COLO668 (cell line): ENCODE results near the gene UBASH3B.

ENCODE experiments used
- DNase-seq: peaks from one replicate; lab custom pipeline; 2025; ENCODE audit not compliant: unreplicated experiment; lab: John Stamatoyannopoulos, UW

The UBASH3B gene

DNA sequence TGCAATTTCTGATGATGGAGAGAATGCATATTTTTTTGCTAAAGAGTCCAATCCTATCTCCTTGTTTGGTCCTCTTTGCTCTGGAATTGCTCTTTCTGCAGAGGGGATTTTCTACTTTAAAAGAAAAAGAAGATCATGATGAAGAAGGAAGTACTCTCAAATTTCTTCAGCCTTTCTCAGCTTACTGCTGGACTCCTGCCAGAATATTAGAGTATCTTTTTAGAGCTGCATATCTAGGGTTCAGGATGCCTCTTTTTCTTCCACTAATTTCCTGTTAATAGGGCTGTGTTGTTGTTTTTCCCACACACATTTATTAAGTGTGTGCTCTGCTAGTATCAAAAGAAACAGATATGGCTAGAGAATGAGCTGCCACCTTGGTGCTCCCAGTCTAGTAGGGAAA is 18.2 kb downstream of the UBASH3B start:
- DNase-seq, result no peak

DNA sequence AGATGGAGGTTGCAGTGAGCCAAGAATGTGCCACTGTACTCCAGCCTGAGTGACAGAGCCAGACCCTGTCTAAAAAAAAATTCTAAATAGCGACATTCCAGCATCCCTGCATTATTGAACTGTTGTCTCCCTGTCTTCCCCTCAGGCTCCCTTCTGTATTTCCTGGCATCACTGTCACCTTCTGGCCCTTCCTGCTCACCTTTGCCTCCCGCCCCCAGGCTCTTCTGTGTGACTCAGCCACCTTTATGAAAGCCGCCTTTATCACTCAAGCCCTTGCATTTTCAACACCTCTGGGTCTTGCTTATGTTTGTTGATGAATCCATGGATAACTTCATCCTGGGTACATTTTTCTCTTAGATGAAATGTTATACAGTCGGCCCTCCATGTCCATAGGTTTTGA is 21.1 kb downstream of the UBASH3B start:
- no peak for DNase-seq

DNA sequence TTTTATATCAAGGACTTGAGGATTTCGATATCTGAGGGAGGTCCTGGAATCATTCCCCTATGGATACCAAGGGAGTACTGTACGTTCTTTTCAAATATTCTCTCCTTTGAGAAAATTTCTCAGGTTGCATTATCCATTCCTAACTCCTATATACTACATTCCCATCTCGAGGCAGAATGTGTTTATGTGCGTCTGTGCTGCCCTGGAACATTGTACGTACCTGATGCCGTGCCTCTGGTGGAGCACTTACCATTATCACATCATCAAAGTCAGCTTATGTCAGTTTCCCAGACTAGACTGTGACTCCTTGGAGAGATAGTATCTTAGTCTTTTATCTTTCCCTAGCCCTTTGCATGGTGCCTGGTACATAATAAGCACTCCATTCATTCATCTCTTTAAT is 21.7 kb downstream of the UBASH3B start:
- DNase-seq, result no peak

DNA sequence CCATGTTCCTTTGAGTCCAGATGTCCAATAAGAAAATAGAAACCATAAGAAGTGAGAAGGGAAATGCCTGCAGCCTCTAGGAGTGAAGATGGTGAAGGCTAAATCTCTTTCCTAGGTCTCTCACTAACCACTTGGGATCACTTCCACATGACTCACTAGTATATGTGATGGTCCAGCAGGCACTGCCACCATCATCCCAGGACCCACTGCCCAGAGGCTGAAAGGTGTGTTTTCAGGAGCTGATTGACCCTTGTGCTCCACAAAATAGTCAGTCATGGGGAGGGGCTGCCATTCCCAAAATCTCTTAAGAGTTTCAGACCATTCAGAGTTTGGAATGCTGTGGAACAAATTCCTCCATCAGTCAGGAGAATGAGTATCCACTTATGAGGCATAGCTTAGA is 22.9 kb downstream of the UBASH3B start:
- DNase-seq, result no peak

DNA sequence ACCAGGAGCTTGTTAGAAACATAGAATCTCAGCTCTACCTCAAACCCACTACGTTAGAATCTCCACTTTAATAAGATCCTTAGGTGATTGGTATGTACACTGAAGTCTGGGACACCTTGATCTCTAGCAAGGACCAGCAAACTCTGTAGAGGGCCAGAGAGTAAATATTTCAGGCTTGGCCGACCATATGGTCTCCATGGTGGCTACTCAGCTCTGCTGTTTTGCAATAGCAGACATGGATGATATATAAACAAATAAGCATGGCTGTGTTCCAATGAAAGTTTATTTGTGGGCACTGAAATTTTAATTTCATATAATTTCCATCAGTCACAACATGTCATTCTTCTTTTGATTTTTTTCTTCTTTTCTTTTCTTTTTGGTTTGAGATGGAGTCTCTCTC is 23.9 kb downstream of the UBASH3B start:
- no peak for DNase-seq

DNA sequence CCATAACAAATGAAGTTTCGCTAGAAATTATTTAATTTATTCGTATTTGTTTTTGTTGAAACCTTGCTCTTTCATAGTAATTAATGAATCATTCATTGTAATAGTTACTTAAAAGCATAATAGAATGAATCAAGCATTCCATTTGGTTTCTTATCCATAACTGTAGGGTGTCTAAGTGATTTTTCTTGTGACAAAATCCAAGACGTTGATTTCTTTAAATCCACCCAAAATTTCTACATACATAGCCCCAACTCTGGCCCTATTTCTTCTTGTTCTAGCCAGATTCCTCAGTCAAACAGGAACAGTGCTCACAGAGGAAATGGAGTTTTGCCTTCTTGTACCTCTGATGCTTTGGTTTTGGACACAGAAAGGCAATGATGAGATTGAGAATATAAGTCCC is 25.5 kb downstream of the UBASH3B start:
- DNase-seq, result no peak

DNA sequence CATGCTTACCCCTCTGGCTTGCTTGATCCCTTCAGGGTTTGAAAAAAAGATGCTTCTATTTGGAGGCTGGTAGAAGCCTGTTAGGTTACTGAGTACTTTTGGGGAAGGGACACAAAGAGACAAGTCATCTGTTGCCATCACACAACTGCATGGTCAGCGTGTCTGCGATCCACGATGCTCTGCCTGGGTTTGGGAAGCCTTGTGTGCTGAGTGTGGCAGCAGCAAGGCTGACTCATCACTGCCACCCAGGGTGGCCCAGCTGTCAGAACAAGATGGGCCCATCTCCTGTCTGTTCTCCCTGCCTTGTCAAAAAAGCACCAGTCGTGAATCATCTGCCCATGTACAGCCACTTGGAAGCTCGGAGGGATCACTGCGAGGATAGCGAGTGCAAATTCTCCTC is 26.2 kb downstream of the UBASH3B start:
- DNase-seq, result no peak

DNA sequence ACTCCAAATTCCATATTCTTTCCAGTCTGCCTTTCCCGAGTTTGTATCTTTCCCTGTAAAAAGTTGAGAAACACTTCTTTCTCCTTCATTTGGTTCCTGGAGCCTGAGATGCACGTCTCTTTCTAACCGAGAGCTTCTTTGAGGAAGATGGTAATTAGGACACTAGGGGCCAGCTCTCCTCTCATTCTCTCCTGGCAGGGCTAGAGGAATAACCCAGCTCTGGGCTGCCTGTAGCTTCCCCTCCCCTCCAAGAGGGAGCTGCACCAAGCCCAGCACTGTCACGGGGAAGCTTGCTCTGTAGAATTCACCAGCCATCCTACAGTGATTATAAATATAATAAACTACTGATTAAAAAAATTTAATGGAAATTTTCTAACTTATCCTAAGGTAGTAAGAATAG is 26.9 kb downstream of the UBASH3B start:
- no peak for DNase-seq

DNA sequence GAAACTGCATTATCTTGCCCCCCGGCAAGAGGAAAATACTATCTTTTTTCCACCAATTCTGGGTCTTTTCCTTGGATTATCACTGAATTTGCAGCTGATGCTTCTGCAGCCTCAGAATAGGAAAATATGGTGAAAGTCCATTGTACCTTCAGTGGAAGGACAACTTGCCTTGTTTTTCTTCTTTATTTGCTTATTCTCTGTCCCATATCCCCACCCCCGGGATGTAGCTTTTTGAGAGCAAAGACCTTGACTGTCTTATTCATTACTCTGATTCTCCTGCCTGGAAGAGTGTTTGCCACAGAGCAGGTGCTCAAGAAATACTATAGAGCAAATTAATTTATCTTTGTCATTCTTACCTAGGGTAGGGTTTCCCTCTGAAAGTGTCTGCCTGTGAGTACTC is 29.5 kb downstream of the UBASH3B start:
- no peak for DNase-seq

DNA sequence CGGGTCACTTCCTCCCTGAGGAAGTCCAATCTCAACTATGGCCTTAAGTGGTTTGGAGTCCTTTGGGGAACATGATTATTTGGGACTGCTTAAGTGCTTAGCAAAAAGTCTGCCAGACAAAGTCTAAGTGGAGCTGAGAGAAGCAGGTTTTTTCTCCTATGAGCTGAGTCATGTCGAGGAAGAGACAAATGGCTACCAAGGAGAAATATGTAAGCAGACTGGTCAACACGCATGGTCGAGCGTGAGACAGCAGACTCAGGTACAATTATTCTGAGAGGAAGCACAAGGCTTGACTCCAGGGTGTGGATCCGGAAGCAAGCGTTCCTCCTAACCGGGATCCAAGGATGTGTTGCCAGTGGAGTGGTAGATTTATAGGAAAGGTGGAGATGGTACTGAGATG is 30.6 kb downstream of the UBASH3B start:
- DNase-seq, result no peak

DNA sequence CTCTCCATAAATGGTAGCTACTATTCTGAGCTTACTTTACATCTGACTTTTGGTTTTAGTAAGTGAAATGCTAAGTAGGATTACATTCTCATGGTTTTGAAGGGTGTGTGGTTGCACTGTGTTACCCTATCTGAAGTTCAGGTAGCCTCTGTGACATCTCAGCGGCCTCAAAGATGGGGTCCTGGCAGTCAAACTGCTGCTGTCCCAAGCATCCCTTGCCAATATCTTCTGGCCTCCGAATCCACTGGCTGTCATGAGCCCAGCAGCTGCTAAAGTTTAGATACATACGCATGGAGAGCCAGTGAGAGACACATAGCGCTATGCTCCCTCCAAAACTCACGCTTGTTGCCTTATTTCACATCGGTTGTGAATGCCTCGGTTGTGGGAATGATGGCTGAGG is 34.9 kb downstream of the UBASH3B start:
- no peak for DNase-seq

DNA sequence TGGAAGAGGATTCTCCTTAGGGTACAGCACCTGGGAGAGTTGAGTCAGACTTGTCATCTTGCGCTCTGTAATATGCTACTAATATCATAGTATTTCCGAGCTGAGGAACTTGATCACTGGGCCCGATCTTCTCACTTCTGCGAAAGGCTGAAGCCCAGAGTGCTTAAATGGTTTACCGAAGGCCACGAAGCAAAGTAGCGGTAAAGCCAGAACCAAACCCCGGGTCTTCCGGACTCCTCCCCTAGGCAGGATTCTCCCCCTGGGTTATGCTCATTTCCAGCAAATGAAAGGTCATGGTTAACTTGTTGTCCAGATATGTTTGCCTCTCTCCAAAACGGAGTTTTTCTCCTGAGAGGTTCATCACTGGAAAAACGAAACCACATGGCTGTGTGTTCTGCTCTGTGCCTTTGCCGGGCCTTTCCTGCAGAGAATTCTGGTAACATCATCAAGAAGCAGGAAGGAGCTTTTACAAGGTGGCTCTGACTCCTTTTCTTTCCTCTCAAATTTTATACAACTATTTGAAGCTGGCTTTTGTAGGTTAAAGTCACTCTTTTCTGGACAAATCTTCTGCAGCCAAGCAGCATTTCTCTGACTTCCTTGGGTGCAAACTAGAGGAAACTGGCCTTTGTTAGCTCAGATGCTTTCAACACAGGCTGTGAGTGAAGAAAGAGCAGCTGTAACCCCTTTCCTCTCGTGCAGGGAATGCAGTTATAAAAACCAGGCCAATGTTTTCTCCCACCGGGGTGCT is 35.5 kb downstream of the UBASH3B start:
- DNase-seq, result no peak

DNA sequence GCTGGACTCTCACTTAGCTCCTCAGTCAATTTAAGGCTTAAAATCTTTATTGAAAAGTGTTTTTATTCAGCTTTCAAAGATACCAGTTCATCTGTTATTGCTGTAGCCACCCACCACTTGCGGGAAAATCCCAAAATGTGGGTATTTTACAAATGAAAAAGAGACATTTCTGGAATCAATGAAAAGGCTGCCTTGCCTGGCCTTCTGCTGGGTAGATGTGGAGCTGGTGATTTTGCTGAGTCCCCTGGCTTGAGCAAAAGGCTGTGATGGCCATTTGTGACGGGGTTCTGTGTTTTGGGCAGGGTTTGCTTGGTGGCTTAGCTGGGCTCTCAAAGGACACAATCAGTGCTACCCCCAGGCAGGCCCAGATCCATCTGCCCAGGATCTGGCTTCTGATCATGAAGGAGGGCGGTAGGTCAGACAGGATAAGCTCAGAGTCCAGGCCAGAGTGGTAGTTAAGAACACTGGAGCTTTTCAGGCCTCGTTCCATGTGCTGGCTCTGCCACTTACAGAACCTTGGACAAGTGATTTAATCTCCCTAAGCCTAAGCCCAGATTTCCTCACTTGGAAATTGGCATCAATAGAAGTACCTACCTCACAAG is 36.1 kb downstream of the UBASH3B start:
- no peak for DNase-seq

DNA sequence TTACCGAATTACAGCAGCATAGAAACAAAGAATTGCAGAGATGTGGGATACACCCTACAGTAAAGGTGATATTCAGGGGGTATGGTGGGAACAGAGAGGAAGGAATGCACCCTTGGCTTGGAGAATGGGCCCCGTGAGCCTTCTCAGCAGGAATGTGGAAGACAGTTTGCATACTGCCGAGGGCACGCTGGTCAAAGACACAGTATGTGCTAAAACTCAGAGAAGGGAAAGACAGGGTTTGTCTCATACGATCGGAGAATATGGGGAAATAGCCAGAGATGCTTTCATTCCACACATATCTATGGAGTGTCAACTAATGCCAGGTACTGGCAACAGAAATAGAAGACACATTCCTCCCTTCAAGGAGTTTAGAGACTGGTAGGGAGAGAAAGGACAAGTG is 36.9 kb downstream of the UBASH3B start:
- no peak for DNase-seq

DNA sequence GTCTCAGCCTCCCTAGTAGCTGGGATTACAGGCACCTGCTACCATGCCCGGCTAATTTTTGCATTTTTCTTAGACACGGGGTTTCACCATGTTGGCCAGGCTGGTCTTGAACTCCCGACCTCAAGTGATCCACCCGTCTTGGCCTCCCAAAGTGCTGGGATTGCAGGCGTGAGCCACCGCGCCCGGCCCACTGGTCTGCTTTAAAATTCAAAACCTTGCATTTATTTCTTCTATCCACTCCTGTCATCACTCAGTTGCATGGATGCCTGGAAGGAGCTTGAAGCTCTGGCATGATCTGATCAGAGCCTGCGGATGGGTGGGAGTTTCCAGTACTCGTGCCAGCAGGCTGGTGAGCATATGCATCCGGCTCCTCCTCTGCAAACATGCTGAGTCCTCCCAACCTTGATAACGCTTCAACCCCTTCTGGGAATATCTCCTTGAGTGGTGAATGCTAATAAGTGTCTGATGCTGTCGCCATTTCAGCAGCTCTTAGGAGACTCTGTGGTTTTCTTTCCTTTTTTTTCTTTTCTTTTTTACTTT is 39.6 kb downstream of the UBASH3B start:
- DNase-seq, result no peak

DNA sequence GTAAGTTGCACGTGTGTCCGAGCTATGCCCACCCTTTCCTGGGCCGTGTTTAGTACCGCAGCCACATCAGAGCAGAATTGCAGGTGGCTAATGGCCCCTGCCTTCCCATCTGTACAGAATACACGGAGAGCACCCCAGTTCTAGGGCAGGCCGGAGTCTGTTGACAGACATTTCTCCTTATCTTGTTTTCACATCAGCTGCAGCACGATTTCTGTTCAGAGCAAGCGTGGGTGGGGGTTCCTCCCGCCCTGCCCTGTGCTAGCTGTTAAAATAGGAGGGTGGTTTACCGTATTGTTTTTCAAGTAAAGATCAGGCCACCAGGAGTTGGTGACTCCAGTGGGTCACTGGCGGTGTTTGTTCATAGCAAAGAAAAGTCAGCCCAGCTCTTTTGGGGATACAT is 41.1 kb downstream of the UBASH3B start:
- DNase-seq, result no peak

DNA sequence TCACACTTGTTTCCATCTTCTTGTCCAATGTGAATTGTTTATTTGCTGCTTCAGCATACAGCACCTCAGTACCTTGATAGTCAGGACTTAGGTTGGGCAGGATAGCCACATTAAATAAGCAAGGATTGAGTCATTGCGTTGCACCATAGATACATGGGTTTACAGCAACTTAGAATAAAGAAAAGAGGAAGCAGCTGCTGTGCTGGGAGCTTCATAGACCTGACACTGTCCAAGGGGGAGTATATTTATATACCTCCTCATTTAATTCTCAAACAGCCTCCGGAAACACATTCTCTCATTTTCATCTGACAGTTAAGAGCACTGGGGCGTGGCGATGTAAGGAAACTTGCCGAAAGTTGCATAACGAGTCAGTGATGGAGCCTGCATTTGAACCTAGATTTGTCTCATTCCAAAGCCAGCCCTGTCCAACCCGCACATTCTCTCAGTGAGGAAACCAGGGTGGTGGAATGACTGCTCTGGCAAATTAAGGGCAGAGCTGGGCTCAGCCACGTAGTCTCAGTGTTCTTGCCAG is 42.2 kb downstream of the UBASH3B start:
- no peak for DNase-seq

DNA sequence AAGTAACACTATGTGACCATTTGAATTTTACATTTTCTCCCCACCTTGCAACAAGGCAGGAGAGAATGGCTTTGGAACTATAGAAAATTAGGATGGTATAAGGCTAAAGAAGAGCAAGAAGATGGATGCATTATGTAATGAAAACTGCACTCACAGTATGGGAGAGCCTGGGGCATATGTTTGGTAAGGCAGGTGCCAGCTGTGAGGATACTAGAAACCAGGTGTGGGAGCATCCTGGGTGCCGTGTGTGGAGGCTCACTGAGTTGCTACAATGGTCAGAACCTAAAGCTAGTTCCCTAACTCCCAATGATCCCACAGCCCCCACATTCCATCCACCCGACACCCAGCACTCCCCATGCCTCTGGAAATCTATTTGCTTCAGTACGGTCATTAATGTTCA is 42.9 kb downstream of the UBASH3B start:
- DNase-seq, result no peak

DNA sequence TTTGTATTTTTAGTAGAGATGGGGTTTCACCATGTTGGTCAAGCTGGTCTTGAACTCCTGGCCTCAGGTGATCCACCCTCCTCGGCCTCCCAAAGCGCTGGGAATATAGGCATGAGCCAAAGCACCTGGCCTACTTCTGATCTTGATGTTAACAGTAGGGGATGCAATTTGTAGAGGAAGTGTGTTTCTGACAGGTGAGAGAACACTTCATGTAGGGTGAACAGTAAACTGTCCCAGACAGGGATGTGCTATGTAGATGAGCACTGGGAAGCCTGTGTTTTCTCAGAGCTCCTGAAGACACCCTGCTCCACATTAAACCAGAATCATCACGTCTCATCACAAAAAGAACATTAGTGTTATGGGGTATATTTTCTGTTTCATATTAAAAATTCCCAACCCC is 45.1 kb downstream of the UBASH3B start:
- no peak for DNase-seq

DNA sequence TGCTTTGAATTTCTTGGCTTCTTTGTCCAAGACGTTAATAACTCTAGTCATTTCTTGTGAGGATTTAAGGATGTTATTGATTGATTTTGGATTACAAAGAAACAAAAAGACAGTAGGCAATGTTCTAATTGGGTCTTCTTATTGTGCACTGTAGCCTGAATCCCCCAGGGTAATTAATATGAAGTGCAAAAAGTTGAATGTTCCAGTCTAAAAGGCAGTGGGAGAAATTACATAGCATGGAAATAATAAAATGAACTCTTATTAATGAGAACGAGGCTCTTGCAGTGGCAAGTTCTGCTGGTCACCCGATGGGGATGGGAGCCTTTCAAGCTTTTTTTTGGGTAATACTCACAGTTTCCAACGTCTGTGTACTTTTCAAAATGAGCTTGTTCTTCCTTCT is 45.6 kb downstream of the UBASH3B start:
- DNase-seq, result no peak

DNA sequence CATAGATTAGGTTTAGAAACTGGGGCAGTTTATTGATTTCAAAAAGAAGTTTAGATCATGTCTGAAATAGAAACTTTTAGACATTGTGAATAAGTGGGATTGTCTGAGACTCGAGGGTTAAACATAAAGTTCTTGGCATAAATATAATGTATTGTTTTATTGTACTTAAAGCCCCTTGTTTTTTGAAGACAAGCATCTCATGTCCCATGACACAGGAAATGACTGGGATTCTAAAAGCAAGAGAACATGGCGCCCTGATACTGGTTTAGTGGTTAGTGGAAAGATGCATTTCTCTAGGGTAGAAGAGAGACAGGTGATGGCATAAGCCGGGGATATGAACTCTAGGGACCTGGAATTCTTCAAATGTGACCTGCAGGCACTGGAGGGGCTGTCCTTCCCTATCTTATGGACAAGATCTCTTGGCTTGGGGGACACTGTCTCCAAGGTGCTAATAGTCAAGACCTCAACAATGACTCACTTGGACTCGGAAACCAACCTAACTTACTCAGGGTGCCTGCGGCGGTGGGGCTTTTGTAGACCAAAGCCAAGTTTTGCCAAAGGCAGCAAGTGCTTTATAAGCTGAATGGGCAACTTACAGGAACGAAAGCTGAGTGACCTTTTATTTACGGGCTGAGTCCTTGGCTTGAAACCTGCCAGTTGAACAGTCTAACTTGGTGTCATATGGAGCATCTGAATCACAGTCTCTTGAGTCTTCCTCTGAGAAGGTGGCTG is 48.2 kb downstream of the UBASH3B start:
- DNase-seq, result no peak

DNA sequence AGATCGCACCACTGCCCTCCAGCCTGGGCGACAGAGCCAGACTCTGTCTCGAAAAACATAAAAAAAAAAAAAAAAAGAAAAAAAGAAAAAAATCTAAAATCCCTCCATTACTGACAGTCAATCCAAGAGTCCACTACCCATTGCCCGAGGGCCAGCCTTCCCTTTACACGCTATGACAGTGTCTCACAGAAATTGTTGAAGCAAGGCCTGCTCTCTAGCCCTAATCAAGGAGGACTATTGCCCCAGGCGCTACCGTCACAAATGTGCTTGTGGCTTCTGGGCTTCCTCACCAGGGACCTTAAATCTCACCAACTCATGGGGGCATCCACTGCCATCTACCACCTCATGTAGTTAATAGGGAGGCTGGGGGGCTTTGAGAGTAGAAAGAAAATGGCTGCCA is 49.9 kb downstream of the UBASH3B start:
- DNase-seq, result no peak
